HG03045 (cell line): ENCODE data around the gene VMP1.

Experiments
- ATAC-seq: cut with Tn5 transposase; IDR thresholded peaks from one replicate; pipeline ENCODE4 v1.9.1; 2021; ENCODE audit warnings: mild to moderate bottlenecking, moderate library complexity; ENCODE audit not compliant: unreplicated experiment

Gene VMP1

GRCh38 chr17:59707149-59707970 is at the start of gene VMP1, which contains the start of gene PTRH2:
Gene VMP1 (plus strand): TSS chr17:59707654. CDS start chr17:59731447, 23,793 bp downstream.
Gene PTRH2 (minus strand): TSS chr17:59707430. CDS start chr17:59697978, 9,452 bp downstream.
- peak; percentile 95 for ATAC-seq

GRCh38 chr17:59666235-59666634 is 41.2 kb upstream of the VMP1 start:
- no peak for ATAC-seq

GRCh38 chr17:59668816-59669215 is 38.6 kb upstream of the VMP1 start:
- ATAC-seq: no peak

- no peak for ATAC-seq
These were observed 38.0 kb upstream of the VMP1 start for GRCh38 chr17:59669411-59669810.

- no peak for ATAC-seq
These were observed 37.5 kb upstream of the VMP1 start for GRCh38 chr17:59669944-59670343.

GRCh38 chr17:59671386-59671785 is 36.1 kb upstream of the VMP1 start:
- no peak for ATAC-seq

GRCh38 chr17:59675231-59675630 is 32.2 kb upstream of the VMP1 start:
- no peak for ATAC-seq

- ATAC-seq: no peak
These were observed 30.7 kb upstream of the VMP1 start for GRCh38 chr17:59676716-59677115.

- no peak for ATAC-seq
These were observed 28.5 kb upstream of the VMP1 start for GRCh38 chr17:59678918-59679317.

GRCh38 chr17:59680314-59680713 is 27.1 kb upstream of the VMP1 start:
- no peak for ATAC-seq

GRCh38 chr17:59683283-59683682 is 24.2 kb upstream of the VMP1 start:
- ATAC-seq: no peak

GRCh38 chr17:59684967-59685366 is 22.5 kb upstream of the VMP1 start:
- no peak for ATAC-seq

GRCh38 chr17:59688008-59688407 is 19.4 kb upstream of the VMP1 start:
- ATAC-seq: no peak

- no peak for ATAC-seq
These were observed 19.0 kb upstream of the VMP1 start for GRCh38 chr17:59688496-59688895.

- no peak for ATAC-seq
These were observed 13.9 kb upstream of the VMP1 start for GRCh38 chr17:59693582-59693981.

GRCh38 chr17:59694344-59694743 is 13.1 kb upstream of the VMP1 start:
- no peak for ATAC-seq

- no peak for ATAC-seq
These were observed 11.3 kb upstream of the VMP1 start for GRCh38 chr17:59695945-59696681.

- ATAC-seq: no peak
These were observed 10.7 kb upstream of the VMP1 start for GRCh38 chr17:59696682-59697277.

- no peak for ATAC-seq
These were observed 9.3 kb upstream of the VMP1 start for GRCh38 chr17:59698143-59698542.

GRCh38 chr17:59699218-59699617 is 8.2 kb upstream of the VMP1 start:
- no peak for ATAC-seq

GRCh38 chr17:59699786-59700185 is 7.7 kb upstream of the VMP1 start:
- ATAC-seq: no peak

GRCh38 chr17:59702304-59702703 is 5.2 kb upstream of the VMP1 start:
- ATAC-seq: no peak
